GM18498 (cell line): Measurements from ENCODE around the gene CEP164.

ENCODE experiments used
- ATAC-seq: cut with Tn5 transposase; IDR thresholded peaks from one replicate; pipeline ENCODE4 v1.9.1; 2021; ENCODE audit warnings: mild to moderate bottlenecking, moderate library complexity; ENCODE audit not compliant: unreplicated experiment

The CEP164 gene

DNA sequence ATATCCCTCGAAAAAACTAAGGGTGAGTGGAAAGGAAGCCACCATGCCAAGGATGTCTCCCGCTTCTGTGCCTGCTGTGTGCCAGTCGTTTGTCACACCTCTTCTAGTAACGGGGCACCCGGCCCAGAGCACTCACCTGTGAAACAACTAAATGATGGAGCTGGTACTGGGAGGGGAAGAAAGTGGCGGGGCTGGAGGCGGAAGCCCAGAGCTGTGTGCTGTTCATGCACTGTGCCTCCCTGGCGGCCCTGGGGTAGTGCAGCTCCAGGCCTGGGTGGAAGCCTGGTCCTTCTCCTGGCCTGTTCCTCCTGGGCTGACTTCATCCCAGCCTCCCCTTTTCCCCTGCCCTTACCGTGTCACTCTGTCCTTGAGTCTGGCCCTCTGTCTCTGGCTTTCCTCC is 130.2 kb downstream of the CEP164 start:
- no peak for ATAC-seq

DNA sequence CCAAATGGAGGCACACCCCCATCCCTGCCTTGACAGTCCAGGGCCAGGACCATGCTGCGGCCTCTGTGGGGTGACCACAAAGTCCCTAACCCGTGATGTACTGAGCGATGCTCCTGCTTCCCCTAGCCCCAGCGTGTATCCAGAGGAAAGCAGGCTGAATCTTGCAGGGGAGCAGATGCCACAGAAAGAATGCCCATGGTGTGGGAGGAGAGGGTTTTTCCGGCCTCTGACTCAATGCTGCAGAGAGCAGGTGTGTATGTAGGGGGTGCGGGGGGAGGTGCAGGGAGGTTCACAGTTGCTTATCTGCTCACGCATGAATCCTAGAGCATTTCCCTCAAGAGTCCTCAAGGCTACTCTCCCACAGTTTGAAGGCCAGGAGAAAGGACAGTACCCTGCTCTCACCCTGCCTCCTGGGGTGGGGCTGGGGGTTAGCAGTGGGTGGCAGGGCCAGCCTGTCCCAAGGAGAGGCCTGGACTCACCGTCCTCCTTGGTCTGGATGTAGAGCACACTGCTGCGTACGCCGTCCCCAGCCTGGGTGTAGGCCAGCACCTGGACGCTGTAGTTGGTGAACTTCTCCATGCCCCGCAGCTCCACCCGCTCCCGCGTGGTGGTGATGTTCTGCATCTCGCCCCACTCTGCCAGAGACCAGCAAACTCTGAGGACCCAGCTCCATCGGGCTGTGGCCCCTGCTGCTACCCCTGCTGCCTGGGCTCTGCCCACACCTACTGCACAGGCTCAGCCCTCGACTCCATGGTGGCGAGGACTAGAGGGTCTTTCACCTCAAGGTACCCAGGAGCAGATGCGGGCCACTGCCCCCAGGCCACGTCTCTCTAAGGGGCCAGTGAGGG is 130.8 kb downstream of the CEP164 start:
- no peak for ATAC-seq

DNA sequence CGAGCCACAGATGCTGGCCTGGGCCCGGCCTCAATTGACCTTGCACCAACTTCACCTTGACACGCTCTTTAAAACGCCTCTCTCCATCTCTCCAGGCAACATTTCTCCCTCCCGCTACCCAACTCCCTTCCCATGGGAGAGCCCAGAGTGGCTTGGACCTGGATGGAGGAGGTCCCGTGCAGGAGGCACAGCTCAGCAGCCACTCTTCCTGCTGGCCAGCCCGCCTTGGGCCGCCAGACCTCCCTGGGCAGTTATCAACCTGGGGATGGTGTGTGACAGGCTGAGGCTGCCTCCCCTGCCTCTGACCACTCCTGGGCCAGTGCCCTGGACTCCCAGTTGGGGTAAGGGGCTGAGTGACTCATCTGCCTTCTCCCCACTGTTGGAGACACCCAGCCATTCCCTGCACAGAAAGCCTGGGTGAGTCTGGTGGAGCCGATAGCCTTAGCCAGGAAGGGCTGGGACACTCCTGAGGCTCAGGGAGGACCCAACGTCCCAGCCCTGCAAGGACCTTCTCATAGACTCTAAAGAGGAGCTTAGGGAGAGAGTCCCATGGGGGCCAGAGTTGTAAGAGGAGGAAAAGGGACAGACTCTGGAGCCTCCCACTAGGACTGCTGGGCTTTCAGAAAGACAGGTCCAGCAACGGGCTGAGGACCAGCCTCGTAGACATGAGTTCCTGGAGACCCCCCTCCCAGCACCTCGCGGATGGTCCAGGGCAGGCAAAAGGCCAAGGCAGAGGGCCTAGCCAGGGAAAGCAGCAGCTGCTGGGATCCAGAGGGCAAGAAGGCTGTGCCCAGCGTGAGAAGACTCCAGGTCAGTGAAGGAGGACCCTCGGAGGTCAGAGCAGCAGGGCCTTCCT is 131.7 kb downstream of the CEP164 start:
- no peak for ATAC-seq

DNA sequence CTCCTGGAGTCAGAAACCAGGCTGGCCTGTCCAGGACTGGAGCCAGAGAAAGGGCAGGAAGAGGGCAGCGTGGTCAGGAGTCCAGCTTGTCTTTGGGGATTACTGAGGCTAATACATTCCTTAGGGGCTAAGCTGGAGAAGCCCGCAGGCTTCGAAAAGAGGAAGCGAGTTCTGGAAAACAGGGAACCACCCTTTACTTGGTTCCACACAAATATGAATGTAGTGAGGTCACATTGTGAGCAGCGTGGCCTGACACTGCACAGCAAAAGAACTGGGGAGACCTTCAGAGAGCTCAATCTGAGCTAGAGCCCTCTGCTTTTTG is 132.3 kb downstream of the CEP164 start:
- ATAC-seq: no peak

DNA sequence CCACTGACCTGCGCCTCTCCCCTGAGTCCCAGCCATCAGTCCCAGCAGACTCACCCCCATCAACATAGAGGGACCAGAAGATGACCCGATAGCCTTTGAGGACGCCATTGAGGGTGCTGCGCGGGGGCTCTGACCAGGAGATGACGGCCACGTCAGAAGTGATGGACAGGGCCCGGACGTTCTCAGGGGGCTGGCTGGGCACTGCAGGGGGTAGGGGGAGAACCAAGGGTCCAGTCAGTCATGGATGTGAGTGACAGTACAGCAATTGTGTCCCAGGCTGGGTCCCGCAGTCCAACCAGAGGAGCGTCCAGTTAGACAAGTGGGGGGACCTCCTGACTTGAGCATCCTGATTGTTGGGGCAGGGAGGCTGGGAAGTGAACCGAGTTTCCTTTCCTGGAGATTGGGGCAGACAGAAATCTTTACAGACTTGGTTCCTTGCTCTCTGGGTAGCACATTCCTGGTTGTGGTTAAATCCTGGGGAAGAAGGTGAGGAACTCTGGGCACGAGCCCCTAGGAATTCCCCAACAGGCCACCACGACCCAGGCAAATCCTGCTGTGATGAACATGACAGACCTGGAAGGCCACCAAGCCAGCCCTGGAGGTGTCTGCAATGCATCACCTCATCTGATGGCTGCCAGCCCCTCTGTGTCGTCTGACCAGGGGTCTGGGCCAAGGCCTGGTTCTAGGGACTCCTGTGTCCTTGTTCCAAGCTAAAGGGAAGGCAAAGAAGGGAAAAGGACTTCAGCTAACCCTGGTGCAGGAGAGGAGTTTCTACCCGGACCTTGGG is 133.9 kb downstream of the CEP164 start:
- ATAC-seq: no peak

DNA sequence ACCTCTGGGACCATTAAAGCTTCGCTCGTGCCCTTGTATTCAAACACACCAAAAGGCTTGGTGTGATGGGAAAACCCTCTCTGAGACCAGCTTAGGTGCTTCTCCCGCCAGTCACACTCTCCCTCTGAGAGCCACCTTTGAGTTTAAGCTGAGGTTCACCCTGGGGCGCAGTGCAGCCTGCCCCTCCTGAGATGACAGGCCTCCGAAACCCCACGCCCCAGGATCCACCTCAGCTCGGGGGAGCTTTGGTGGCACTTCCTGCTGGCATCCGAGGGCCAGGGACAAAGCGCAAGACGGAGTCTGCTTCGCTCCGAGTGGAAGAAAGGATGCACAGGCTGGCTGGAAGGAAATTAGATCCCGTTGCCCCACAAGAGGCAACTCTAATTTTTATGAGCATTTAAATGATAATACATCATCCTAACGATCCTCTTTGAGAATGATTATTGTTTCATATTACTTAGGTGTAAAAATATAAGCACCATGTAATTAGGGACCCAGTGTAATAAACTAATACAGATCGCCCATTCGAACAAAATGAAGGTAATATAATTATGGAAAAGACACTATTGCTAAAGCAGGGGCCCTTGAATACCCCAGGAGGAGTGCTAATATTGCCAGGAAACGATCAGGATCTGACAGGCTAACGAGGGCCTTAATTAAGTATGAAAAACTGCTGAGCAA is 134.7 kb downstream of the CEP164 start:
- ATAC-seq: no peak

DNA sequence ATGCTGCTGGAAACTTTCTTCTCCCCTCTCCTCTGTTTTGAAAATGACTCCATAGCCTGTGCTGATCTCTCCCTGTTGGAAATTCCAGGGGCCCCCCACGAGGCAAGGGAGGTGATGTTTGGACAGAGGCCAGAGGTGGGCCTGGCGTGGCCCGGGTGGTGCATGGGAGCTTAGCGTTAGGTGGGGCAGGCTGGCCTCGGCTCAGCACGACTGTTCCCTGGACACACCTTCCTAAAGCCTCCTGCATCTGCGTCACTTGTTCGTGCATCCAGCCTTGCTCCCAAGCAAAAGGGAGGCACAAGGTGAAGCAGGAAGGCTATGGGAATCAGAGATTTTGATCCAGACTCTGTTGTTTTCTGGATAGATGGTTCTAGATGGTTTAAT is 135.2 kb downstream of the CEP164 start:
- ATAC-seq: no peak
